ELR (cell line): ENCODE results near the gene SLC6A9.

Experiments
- DNase-seq: peaks from one replicate; pipeline ENCODE4 v3.0.0-alpha.2; 2015; ENCODE audit warnings: low read depth

Gene SLC6A9

GRCh38 chr1:44048532-44049215, 17.4 kb upstream of the SLC6A9 start:
- DNase-seq: peak; percentile 97

- DNase-seq: no peak
Measured at GRCh38 chr1:44047131-44047530, 15.9 kb upstream of the SLC6A9 start.

GRCh38 chr1:44045064-44045463, 13.8 kb upstream of the SLC6A9 start:
- DNase-seq: no peak

GRCh38 chr1:44044071-44044801, 13.0 kb upstream of the SLC6A9 start:
- DNase-seq: peak; percentile 76

- no peak for DNase-seq
Measured at GRCh38 chr1:44043176-44044070, 12.2 kb upstream of the SLC6A9 start.

- peak; percentile 35 for DNase-seq
Measured at GRCh38 chr1:44040846-44041245, 9.6 kb upstream of the SLC6A9 start.

- DNase-seq: no peak
Measured at GRCh38 chr1:44040418-44040817, 9.2 kb upstream of the SLC6A9 start.

- DNase-seq: peak; percentile 74
Measured at GRCh38 chr1:44038876-44039657, 7.8 kb upstream of the SLC6A9 start.

- no peak for DNase-seq
Measured at GRCh38 chr1:44037154-44037553, 5.9 kb upstream of the SLC6A9 start.

GRCh38 chr1:44036409-44037139, 5.3 kb upstream of the SLC6A9 start:
- DNase-seq: peak; percentile 84

GRCh38 chr1:44035726-44036408, 4.6 kb upstream of the SLC6A9 start:
- DNase-seq: no peak

- no peak for DNase-seq
Measured at GRCh38 chr1:44034976-44035716, 3.9 kb upstream of the SLC6A9 start.

- no peak for DNase-seq
Measured at GRCh38 chr1:44034423-44034822, 3.2 kb upstream of the SLC6A9 start.

- DNase-seq: peak; percentile 42
Measured at GRCh38 chr1:44033756-44034155, 2.5 kb upstream of the SLC6A9 start.

GRCh38 chr1:44033041-44033575, 1.8 kb upstream of the SLC6A9 start:
- DNase-seq: no peak

GRCh38 chr1:44032170-44032790, 1.0 kb upstream of the SLC6A9 start:
- DNase-seq: no peak

GRCh38 chr1:44030605-44031251, 534 bp downstream of the SLC6A9 start:
- DNase-seq: peak; percentile 70

- peak; percentile 94 for DNase-seq
Measured at GRCh38 chr1:44029911-44030604, 1.2 kb downstream of the SLC6A9 start.
